DOHH2 (cell line): ENCODE results near the gene THEM4.

Experiments
- CTCF ChIP-seq: fragments of 200-600 bp; sonication (generic); IDR thresholded peaks from one replicate; pipeline ENCODE4 v1.5.1; 2014; ENCODE audit warnings: antibody characterized with exemption, mild to moderate bottlenecking, low read depth, low read length; ENCODE audit not compliant: poor library complexity, severe bottlenecking
- EZH2phosphoT487 ChIP-seq: fragments of 200-600 bp; sonication (generic); IDR thresholded peaks from 2 replicates; pipeline ENCODE4 v1.6.1; 2017; ENCODE audit warnings: borderline replicate concordance, mild to moderate bottlenecking, antibody characterized with exemption, low read length, moderate library complexity, mixed read lengths

- TF ChIP-seq CTCF, result no peak
- TF ChIP-seq EZH2phosphoT487, result no peak
Observed at GRCh38 chr1:151837884-151838221, 71.5 kb downstream of the THEM4 start.
